ENCODE results near the gene SEC63.
"Not testable (repeated sequence)": the region's sequence is repeated elsewhere in the genome, so short reads cannot be mapped to it uniquely, and the experiment has no call there.

The SEC63 gene

DNA sequence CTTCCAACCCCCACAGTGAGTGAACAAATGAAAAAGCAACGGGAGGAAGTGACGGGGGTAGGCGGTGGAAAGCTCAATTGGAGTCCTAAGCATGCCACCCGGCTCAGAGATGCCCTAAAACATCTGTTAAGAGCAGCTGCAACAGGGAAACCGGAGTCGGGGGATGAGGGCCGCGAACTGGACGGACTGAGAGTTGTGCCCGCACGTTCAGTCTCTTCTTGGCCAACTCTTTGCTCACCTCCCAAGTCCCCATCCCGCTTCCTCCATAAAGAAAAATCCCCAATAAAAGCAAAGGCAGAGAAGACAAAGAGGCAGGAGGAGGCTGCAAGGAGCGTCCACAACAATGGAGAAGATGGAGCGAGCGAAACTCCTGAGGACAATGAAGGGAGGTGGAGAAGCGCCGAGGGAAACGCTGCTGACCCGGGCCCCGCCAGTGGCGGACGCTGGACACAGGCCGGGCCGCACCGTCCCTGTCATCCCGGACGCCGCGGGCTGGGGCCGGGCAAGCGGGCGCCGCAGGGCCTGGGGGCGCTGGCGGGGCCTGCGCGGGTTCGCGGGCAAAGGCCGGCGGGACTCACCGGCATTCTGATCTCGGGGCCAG is 600 bp downstream of the SEC63 start:
- peak overlapping the region; percentile 98 for H3K4me3 ChIP-seq (ENCODE audit: low read depth, low read length)
- DNase-seq (ENCODE audit: low read depth), result peak; percentile 88
- TF ChIP-seq CTCF (conservative IDR thresholded peaks at IDR 0.05; ENCODE audit: low read depth, low read length), result no peak

DNA sequence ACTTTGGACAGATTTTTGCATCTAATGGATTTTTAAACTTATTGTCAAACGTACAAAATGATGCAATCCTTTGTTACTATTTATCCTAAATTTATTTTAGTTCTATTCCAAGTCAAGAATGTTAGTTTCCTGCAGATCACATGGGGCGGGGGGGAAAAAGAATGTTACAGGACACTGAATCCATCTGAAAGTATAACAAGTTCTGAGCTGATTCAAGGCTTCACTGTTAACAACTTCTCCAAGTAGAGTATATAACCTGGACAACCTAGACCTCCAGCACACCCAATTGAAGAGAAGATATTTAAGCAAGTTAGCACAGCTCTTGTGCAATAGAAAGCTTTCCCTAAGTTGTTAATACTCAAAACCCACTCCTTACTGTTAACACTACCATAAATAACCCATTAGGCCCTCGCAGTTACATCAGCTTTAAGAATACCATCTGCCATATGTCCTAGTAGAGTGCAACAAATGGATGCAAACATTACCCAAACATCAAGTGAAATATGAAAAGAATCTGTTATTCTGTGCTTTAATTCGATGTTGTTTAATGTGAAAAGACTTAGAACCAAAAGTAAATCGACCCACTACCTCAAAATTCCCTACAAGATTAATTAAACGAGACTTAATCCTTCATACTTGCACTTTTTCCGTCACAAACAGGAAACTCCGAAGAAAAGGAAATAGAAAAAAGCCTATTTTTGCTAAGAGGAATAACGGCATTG is 1.3 kb downstream of the SEC63 start:
- no peak for TF ChIP-seq CTCF (conservative IDR thresholded peaks at IDR 0.05; ENCODE audit: low read depth, low read length)
- peak; percentile 66 for DNase-seq (ENCODE audit: low read depth)
- H3K4me3 ChIP-seq (ENCODE audit: low read depth, low read length), result peak overlapping the region; percentile 98

- no peak for TF ChIP-seq CTCF (conservative IDR thresholded peaks at IDR 0.05; ENCODE audit: low read depth, low read length)
- peak; percentile 12 for DNase-seq (ENCODE audit: low read depth)
- peak overlapping the region; percentile 98 for H3K4me3 ChIP-seq (ENCODE audit: low read depth, low read length)
Observed at GRCh38 chr6:107956181-107956580, 1.8 kb downstream of the SEC63 start.

GRCh38 chr6:107953858-107954414 is 4.1 kb downstream of the SEC63 start:
- DNase-seq (ENCODE audit: low read depth); H3K4me3 ChIP-seq (ENCODE audit: low read depth, low read length): not testable (repeated sequence)

DNA sequence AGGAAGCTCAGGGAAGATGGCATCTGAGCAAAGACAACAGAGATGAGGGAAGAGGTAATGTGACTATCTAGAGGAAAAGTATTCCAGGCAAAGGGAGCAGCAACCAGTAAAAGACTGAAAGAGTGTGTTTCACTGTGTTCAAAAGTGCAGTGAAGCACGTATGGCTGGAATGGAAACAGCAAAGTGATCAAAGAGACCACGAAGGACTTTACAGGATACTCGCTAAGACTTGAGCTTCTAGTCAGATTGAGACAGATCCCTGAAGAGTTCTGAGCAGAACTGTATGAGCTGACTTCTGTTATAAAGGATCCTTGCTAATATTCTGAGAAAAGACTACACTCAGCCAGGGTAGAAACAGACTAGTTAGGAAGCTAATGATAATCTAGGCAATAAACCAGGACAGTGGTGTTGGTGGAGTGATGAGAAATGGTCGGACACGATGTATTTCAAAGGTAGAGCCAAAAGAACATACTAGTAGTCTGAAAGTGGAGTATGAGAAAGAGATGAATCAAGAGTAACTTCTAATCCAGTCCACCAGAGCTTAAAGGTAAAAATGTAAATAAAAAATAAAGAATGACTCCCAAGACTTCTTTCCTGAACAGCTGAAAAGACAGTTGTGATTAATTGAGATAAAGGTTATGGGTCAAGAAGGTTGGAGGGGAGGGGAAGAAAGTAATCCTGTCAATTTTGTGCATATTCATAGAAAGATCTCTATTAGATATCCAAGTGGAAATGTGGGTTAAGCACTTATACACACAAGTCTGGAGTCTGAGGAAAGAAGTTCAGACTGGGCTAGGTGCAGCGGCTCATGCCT is 14.2 kb downstream of the SEC63 start:
- DNase-seq (ENCODE audit: low read depth), result no peak
- H3K4me3 ChIP-seq (ENCODE audit: low read depth, low read length), result no peak overlapping the region
- no peak for TF ChIP-seq CTCF (conservative IDR thresholded peaks at IDR 0.05; ENCODE audit: low read depth, low read length)

- no peak for DNase-seq (ENCODE audit: low read depth)
- no peak overlapping the region for H3K4me3 ChIP-seq (ENCODE audit: low read depth, low read length)
- TF ChIP-seq CTCF (conservative IDR thresholded peaks at IDR 0.05; ENCODE audit: low read depth, low read length), result no peak
Observed at GRCh38 chr6:107942142-107942541, 15.9 kb downstream of the SEC63 start.

GRCh38 chr6:107941627-107942026 is 16.4 kb downstream of the SEC63 start:
- TF ChIP-seq CTCF (conservative IDR thresholded peaks at IDR 0.05; ENCODE audit: low read depth, low read length), result no peak
- no peak for DNase-seq (ENCODE audit: low read depth)
- H3K4me3 ChIP-seq (ENCODE audit: low read depth, low read length), result no peak overlapping the region
